Activated CD4-positive, alpha-beta T cell treated with anti-CD3 and anti-CD28 coated beads for 1 hour (primary cell): ENCODE data around the gene PSMD11.

Experiments
- DNase-seq: peaks from one replicate; pipeline ENCODE4 v3.0.0-alpha.2; 2020

PSMD11 gene

DNA sequence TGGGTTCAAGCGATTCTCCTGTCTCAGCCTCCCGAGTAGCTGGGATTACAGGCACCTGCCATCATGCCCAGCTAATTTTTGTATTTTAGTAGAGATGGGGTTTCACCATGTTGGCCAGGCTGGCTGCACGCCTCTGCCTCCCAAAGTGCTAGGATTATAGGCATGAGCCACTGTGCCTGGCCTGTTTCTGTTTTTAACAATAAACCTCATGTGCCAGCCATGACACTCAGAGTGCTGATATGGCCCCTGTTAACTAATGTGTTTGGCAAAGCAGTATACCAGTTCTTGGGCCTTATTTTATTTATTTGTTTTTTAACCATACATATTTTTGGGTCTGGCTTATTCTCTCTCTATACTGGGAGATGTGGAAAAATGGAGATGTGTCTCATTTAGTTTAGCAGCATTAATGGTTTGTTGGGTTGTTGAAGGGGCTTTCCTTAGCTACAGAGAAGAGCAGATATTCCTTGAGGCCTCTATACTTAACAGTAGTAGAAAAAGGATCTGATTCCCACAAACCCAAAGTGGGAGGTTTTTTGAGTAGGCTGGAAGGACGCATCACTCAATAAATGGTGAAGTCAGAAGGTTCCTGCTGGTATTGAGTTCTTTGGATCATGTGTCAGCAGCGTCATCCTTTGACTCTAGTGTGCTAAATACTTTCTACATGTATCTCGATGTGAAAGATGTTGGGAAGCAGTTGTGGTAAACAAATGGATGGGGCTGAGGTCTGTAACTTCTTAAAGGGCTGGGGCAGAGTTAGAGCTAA, 26.3 kb downstream of the PSMD11 start:
- DNase-seq = no peak

DNA sequence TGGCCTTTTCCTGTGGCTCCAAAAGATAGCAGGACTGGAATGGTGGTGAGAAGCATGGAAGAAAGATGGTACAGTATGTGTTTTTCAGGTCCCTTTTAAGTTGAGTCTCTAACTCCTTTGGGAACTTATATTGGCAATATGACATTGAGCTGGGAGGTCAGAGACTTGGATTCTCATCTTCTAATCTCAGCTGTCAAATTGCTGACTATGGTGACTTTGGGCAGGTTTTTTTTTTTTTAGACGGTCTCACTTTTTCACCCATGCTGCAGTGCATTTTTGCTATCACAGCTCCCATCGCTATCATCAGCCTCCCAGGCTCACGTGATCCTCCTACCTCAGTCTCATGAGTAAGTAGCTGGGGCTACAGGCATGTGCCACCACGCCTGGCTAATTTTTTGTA, 27.3 kb downstream of the PSMD11 start:
- DNase-seq = no peak

DNA sequence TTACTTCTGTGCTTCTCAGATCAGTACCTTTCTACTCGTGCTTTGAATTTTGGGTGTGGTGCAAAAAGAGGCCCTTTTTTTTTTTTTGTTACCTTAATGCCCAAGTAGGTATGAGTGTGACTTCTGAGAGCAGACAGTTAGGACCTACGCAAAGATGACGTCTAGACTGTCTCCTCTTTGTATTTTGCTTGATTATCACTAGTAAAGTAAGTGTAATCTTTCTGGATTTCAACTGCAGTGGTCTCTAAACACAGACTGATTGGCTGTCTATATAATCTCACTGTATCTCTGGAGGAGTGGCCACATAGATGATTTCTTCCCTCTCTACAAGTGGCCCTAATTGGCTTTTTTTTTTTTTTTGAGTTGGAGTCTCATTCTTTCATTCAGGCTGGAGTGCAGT, 30.9 kb downstream of the PSMD11 start:
- no peak for DNase-seq

DNA sequence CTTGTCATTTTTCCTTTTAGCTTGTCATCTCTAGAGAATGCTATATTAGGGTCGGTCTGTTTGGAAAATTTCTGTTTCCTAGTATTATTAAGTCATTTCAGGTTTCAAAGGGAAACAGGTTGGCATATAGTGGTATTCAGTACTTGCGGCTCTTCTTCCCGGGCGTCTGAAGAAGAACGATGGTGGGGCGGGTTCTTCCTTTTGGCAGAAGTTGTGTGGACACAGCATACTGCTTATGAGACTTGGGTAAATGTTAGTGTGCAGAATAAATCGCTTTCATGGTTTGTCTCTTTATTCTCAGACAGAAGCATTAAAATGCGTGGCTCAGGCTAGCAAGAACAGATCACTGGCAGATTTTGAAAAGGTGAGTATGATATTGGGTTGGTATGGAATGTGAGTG, 32.9 kb downstream of the PSMD11 start:
- no peak for DNase-seq

DNA sequence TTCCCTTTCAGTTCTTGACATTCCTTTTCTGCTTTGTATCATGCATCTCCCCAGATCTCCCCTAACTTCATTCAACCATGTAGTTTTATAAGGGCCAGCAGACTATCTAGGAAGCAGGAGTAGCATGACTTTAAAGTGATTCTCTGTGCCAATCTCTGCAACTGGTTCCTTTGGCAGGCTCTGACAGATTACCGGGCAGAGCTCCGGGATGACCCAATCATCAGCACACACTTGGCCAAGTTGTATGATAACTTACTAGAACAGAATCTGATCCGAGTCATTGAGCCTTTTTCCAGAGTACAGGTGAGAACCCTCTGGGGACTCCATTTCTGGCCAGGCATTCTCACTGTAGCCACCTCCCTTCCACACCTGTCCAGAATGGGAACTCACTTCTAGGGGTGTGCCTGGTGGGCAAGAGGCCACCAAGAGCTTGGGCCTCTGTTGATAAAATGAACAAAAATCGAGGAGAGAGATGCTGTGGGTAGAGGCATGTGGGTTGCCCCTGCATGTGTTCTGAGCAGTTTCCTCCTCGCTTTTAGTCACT, 34.8 kb downstream of the PSMD11 start:
- DNase-seq = no peak

DNA sequence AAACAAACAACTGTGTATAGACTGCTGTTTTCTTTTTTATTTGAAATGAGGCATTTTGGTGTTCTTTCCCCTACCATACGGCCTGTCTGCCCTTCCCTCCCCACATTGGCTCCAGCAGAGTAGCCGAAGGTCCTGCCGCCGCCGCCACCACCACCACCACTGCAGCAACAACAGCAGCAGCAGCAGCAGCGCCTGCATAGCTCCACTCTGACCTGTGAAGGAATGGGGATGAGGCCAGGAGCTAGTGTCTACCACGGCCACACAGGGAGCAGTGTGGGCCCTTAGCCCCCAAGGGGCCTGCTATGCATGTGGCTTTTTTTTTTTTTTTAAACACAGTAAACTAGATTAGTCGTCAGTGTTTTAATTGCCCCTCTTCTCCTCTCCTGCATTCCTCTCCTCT, 36.9 kb downstream of the PSMD11 start:
- no peak for DNase-seq

DNA sequence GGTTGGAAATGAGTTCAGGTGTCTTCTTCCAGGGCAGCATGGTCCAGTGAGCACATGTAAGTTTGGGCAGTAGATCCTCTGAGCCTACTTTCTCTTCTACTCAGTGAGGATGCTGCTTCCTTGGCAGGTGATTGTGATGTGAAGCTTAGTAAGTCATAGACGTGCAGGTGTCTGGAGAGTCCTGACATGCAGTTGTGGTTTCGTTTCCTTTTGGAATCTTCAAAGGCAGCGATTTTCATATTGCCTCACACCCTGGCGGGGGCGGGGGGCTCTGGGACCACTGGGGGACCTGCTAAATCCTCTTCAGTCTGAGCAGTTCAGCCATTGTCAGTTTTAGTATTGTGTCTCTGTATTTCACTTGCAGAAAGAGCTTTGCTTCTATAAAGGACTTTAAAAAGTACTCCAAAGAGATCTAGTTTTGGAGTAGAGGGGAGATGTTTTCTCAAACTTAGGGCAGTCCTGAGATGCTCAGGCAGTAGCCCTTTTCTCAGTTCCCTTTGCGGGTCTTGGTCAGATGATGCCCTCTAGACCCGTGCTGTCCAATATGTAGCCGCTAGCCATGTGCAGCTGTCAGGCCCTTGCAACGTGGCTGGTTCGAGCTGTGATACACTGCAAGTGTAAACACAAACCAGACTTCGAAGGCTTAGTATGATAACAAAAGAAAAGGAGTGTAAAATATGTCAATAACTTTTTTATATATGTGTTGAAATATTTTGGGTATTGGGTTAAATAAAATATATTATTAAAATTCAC, 38.4 kb downstream of the PSMD11 start:
- DNase-seq = no peak

DNA sequence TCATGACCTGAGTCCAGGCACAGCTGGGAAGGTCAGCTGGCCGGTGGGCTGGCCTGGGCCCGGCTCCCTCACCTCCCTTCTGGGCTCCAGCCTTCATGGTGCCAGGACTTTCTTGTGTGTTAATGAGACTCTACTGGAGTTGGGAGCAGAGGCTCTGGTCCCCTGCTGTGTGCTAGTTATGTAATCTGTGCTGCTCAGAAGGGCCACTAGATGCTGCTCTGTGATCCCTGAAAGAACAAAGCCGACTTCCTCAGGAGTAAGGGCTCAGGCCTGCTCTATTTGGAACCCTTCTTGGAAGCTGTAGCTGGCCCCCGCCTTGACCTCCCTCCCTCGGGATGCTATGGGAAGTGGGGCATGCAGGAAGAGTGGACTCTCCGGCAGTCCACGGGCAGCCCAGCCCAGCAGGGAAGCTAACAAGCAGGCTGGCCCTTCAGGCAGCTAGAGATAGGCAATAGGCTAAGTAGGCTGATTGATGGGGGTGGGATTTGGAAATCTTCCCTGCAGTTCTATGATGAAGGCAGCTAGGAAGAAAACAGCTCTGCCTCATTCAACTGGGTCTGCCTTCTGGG, 39.2 kb downstream of the PSMD11 start:
- no peak for DNase-seq

DNA sequence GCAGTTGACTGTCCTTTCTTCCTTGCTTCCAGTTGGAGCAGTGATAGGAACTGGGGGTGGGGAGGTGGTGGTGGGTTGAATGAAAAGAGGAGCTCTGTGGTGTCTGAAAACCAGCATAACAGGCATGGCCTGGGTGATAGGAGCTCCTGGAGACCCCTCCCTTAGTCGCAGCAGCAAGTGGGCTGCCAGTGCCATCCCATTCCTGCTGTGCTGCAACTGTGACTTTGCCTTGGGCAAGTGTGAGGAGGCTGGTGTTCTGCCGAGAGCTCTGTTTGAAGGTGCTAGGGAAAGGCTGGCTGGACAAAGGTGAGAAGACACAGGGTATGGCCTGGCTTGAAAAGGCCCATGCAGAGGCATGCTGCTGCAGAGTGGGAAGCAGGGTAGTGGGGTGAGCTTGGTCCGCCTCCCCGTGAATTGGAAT, 39.7 kb downstream of the PSMD11 start:
- no peak for DNase-seq

DNA sequence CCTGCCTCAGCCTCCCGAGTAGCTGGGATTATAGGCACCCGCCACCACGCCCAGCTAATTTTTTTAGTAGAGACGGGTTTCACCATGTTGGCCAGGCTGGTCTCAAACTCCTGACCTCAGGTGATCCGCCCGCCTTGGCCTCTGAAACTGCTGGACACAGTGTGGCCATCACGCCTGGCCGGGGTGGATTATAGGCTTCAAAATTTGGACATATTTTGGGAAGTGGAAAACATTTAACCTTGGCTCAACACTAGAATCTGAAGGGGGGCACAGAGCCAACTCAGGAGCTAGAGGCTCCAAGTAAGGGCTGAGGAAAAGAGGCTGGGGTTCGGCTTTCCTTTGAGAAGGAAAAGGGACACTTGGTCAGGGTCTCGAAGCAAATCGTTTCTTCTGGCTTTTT, 40.3 kb downstream of the PSMD11 start:
- DNase-seq = no peak

DNA sequence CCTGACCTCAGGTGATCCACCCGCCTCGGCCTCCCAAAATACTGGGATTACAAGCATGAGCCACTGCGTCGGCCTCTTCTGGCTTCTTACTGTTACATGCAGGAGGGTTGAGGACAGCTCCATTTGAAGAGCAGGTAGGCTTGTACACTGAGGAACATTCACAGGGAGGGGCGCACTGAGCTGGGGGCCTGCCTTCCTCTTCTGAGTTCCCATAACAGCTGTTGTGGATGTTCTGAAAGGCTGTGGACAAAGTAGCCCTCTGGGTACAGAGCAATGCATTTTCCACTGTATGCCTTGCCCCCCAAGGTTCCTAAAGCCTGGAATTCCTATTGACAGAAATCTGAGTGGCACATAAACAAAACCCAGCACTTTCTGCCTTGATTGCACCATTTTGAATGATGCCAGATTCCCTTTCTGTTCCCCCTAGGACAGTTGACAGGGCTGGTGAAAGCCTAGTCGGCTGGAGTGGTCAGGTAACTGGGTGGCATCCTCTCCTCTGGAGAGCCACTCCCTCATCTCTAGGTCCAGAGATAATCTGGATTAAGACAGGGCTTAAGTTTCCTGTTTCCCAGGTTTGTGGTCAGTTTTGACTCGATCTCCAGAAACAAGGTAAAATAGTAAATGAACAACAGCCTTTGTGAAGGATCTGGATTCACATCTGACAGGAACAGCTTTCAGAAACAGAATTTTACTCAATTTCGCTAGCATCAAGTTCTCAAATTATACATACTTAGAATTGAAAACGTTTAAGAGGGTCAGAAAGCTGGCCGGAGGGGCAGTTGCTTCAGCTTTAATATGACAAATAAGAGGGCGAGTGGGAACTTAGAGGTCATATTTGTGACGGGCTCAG, 41.2 kb downstream of the PSMD11 start:
- no peak for DNase-seq

DNA sequence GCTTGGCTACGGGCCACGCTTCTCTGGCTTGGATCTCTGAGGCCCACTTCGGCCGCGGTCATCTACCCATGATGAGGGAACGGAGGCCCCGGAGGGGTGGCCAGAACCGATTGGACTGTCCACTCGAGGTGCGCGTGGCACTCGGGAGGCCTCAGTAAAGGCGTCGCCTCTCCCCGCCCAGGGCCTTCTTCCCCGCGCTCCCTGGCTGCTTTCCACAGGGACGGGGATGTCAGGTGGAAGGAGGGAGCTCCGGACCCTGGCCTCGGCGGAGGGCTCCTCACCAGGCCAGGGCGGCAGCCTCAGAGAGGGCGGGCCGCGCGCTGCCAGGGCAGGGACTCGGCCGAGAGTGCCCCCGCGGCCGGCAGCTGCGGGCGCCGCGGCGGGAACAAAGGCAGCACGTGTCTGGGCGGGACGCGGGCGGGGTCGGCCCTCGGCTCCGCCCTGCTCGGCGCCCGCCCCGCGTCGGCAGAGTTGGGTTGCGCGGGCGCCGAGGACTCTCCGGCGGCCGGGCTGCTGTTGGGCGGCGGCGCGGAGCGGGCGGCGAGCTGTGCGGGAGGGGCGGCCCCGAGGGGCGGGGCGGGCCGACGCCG, 41.9 kb downstream of the PSMD11 start:
- DNase-seq = peak; percentile 58

DNA sequence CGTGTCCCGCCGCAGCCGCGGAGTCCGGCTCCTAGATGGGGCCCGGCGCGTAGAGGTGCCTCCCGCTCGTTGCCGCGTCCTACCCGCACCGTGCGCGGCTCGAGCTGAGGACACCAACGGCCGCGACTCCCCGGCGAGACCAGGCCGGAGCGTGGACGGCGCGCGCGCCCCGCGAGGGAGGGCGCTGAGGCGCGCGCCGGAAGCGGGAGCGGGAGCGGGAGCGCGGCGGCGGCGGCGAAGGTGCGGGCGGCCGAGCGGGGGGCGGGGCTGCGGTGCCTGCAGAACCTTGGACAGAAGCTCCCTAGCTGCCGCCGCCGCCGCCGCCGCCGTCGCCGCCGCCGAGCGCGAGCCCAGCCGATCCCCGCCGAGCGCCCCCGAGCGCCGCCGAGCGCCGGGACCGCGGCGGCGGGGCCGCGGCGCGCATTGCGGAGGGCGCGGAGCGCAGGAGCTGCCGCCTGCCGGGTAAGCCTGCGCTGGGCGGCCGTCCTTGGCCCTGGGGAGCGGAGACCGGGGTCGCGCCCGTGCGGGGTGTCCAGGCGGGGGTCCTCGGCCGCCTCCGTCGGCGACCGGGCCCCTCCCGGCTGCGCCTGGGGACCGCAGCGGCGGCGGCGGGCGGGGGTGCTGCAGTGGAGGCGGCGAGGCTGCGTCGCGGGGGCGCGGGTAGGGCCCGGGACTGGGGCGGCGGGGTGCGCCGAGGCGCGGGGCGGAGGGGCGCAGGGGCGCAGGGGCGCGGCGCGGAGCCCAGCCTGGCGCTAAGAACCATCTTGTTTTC, 42.6 kb downstream of the PSMD11 start, which contains the start of gene CDK5R1:
Gene CDK5R1 (plus strand): TSS at position 293 of the 772 bp plus-strand sequence. CDS start 628 bp downstream, outside the sequence.
- peak; percentile 50 for DNase-seq

DNA sequence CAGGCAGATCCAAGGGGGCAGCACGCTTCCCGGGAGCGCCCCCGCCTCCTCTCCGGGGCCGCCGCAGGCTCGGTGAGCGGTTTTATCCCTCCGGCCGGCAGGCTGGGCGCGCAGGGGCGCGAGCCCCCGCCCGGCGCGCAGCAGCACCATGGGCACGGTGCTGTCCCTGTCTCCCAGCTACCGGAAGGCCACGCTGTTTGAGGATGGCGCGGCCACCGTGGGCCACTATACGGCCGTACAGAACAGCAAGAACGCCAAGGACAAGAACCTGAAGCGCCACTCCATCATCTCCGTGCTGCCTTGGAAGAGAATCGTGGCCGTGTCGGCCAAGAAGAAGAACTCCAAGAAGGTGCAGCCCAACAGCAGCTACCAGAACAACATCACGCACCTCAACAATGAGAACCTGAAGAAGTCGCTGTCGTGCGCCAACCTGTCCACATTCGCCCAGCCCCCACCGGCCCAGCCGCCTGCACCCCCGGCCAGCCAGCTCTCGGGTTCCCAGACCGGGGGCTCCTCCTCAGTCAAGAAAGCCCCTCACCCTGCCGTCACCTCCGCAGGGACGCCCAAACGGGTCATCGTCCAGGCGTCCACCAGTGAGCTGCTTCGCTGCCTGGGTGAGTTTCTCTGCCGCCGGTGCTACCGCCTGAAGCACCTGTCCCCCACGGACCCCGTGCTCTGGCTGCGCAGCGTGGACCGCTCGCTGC, 43.3 kb downstream of the PSMD11 start:
- no peak for DNase-seq

DNA sequence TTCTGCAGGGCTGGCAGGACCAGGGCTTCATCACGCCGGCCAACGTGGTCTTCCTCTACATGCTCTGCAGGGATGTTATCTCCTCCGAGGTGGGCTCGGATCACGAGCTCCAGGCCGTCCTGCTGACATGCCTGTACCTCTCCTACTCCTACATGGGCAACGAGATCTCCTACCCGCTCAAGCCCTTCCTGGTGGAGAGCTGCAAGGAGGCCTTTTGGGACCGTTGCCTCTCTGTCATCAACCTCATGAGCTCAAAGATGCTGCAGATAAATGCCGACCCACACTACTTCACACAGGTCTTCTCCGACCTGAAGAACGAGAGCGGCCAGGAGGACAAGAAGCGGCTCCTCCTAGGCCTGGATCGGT, 43.9 kb downstream of the PSMD11 start:
- DNase-seq = no peak

DNA sequence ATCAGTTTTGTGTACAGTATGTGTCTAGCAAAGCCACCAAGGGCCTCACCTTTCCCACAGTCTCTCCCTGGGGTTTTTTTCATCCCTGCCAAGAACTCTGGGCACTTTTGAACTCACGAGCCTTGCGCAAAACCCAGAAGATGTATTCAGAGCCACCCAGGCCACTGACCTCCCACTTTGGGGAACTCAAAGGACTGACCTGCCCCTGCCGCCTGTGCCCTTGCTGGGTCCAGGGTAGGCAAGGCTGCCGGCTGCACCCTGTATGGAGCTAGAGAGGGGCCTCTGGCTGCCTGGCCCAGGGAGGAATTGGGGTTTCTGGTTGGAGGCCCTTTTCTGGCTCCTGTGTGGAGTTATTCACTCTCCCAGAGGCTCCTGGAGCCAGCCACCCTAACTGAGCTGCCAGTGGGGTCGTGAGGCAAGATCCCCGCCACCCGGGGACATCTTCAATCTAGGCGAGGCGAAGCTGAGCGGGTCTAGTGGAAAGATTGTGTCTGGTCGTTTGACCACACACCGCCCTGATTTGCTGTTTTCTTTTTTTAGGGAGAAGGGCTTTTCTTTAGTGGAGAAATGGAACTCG, 44.4 kb downstream of the PSMD11 start:
- no peak for DNase-seq

DNA sequence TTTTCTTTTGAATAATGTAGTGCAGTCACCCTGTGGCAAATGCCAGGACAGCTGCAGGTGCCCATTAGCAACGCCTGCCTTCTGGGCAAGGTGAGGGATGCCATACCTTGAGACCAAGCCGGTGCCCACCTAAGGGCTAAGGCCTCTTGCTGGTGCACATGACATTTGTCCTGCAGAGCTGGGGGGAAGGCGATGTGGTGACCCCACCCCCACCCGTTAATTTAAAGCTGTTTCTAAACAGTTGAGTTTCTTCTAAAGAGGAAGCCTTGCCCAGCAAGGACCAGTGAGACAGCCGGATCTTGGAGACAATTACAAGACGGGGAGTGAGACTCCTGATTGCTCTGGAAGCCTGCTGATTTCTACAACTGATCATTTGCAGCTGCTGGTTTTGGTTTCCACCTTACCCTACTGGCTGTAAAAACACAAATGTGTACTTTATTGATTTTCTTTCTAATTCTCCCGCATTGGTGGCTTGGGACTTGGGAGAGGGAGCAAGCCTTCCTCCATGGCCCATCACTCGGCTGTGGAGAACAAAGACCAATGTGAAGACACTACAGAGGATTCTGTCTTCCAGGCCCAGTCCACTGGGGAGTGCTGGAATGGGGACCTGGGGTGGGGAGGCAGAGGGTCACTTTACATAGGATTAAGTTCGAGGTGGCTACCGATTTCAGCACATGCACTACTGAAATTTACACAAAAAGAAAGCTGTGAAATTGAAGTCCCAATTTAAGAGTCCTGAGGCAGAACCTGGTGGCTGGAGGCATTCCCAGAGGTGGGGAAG, 45.2 kb downstream of the PSMD11 start:
- no peak for DNase-seq

DNA sequence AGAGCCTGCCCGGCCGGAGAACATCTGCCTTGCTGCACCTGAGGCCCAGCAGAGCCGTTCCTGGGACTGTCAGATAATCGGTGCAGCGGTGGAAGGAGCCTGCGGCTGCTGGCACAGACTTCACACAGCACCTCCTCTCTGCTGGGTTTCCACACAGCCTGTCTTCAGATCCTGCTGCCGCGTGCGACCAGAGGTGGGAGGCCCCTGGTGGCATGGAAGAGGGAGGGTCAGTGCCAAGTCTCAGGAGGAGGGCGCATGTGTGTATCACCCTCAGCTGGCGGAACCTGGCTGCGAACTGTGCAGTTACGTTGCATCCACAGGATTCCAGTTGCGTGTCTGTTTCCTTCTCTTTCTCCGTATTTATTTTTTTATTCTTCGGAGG, 45.8 kb downstream of the PSMD11 start:
- no peak for DNase-seq

DNA sequence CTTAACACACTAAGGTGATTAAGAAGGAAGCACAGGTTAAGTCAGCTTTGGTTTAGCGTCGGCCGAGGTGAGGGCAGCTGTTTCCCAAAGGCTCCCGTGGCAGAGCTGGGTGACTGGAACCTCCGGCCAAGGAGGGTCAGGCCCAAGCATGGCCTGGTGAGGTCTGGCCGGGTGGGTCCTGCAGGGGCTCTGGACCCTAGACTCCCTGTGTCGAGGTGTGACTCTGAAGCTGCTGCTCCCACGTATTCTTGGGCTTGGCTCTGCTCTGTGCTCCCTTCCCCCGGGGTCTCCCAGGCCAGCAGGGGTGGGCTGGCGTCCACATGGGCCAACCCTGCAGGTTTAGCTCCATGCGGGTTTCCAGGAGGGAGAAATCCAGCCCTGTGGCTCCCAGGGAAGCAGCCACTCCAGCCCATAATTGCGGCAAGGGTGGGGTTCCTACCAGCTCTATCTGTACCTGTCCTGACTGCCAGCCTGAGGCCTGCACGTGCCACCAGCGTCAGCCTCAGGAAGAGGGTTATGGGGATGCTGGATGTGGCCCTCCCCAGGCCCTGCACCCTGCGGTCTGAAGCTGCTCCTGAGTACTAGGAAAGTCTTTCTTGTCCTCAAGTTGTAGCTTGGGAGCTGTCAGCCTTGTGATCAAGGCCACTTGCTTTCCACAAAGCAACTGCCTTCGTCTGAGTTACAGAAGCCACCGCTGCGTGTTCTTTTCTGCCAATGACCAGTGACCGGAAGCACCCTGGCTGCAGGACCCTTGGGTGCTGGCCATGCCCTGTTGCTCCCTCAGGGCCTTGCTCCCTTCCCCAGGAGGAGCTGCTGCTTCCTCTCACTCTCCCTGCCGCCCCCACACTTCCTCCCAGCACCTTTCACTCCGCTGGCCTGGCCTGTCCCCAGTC, 47.3 kb downstream of the PSMD11 start:
- DNase-seq = no peak
